ENCODE data around the gene SYT14.
"Not testable (repeated sequence)": the region's sequence is repeated elsewhere in the genome, so short reads cannot be mapped to it uniquely, and the experiment has no call there.

The SYT14 gene

GRCh38 chr1:210024282-210024681 lies 86.3 kb downstream of the SYT14 start:
- no peak for DNase-seq (ENCODE audit: extremely low read depth in 1 of 2, low read depth in 1 of 2)

- DNase-seq (ENCODE audit: extremely low read depth in 1 of 2, low read depth in 1 of 2): no peak
These were observed 87.0 kb downstream of the SYT14 start for GRCh38 chr1:210024996-210025395.

GRCh38 chr1:210025870-210026269 lies 87.9 kb downstream of the SYT14 start:
- DNase-seq (ENCODE audit: extremely low read depth in 1 of 2, low read depth in 1 of 2): no peak

DNA sequence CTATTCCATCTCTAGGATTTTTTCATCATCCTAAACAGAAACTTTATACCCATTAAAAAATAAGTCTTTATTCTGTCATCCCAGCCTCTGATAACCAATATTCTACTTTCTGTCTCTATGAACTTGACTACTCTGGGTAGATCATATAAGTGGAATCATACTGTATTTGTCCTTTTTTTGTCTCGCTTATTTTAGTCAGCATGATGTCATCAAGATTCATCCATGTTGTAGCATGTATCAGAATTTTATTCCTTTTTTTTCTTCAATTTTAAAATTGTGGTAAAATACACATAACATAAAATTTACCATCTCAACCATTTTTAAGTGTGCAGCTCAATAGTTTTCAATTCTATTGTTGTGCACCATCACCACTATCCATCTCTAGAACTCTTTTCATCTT lies 90.0 kb downstream of the SYT14 start:
- DNase-seq (ENCODE audit: extremely low read depth in 1 of 2, low read depth in 1 of 2): no peak

GRCh38 chr1:210031473-210031872 lies 93.5 kb downstream of the SYT14 start:
- DNase-seq (ENCODE audit: extremely low read depth in 1 of 2, low read depth in 1 of 2): no peak

- no peak for DNase-seq (ENCODE audit: extremely low read depth in 1 of 2, low read depth in 1 of 2)
These were observed 105.0 kb downstream of the SYT14 start for GRCh38 chr1:210043058-210043457.

- no peak for DNase-seq (ENCODE audit: extremely low read depth in 1 of 2, low read depth in 1 of 2)
These were observed 111.6 kb downstream of the SYT14 start for GRCh38 chr1:210049616-210050015.

- not testable (repeated sequence) for DNase-seq (ENCODE audit: extremely low read depth in 1 of 2, low read depth in 1 of 2)
These were observed 112.5 kb downstream of the SYT14 start for GRCh38 chr1:210050491-210050890.

GRCh38 chr1:210053126-210053525 lies 115.1 kb downstream of the SYT14 start:
- no peak for DNase-seq (ENCODE audit: extremely low read depth in 1 of 2, low read depth in 1 of 2)

DNA sequence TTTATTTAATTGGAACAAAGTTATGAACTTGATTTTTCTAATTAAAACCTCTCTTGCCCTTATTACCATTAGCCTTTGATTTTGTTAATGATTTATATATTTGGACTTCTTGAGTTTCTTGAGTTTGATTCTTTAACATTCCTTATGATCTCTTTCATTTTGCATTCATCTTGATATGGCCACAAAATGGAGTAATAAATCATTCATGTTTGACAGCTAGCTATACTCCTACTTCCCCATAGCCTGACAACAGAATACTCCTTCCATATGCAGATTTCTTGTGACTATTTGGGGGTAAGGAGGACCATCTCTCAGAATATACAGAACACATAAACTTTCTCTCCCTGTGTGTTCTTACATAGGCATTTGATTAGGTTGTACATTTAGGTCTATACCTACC lies 119.6 kb downstream of the SYT14 start:
- no peak for DNase-seq (ENCODE audit: extremely low read depth in 1 of 2, low read depth in 1 of 2)

DNA sequence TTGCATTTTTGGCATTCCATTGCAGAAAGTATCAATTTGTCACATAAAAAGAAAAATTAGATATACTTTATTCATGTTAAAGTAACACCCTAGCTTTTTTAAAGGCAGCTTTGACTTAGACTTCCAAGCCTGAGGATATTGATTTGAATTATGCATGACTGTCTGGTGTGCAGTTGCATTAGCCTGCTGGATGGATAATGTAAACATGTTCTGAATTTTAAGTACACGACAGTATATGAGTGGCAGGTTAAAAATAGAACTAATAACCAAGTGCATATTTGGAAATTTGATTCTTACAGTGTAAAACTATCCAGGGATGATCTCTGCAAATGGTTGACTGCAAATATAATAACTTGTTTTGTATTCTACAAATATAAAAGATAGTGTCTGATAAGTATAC lies 124.0 kb downstream of the SYT14 start:
- DNase-seq (ENCODE audit: extremely low read depth in 1 of 2, low read depth in 1 of 2): no peak

GRCh38 chr1:210070531-210070930 lies 132.5 kb downstream of the SYT14 start:
- DNase-seq (ENCODE audit: extremely low read depth in 1 of 2, low read depth in 1 of 2): no peak

DNA sequence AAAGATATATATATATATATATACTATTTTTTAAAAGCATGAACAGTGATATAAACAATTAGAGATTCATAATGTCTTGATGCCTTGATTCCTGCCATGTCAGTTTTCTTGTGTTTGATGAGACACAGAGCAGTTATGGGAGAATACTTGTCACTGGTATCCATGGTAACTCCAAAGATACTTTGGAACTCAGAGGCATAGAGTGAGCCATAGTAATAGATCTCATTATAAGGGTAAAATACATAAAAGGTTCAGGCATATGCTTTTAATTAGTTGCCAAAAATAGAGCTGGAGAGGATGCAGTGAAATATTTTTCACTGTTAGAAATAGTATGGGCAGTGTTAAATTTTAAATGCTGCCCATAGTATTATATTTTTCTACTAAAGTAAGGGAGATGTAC lies 134.1 kb downstream of the SYT14 start:
- no peak for DNase-seq (ENCODE audit: extremely low read depth in 1 of 2, low read depth in 1 of 2)

DNA sequence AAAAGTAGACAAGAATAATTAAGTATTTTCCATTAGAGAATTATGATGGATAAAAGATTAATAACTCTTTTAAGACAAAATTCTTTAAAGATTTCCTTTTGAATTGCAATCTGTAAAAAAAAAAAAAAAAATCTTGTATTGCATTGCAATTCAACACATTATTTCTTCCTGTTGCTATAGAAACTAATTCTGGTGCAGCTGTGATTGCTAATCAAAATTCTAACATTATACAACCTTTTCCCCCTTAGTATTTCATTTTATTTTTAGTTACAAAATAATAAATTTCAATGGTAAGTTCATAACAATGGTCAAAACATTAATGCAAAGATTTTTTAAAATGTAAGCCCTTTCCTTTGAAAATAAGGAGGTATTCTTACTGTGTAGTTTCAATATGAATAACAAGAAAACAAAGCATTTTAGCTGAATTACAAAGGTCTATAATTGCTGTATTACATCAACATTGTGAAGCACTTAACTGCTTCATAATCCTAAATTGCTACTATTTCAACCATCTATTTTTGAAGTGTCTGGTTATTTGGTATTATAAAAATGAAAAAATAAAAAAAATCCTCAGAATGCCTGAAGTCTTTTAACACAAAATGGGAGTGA lies 135.0 kb downstream of the SYT14 start:
- no peak for DNase-seq (ENCODE audit: extremely low read depth in 1 of 2, low read depth in 1 of 2)

DNA sequence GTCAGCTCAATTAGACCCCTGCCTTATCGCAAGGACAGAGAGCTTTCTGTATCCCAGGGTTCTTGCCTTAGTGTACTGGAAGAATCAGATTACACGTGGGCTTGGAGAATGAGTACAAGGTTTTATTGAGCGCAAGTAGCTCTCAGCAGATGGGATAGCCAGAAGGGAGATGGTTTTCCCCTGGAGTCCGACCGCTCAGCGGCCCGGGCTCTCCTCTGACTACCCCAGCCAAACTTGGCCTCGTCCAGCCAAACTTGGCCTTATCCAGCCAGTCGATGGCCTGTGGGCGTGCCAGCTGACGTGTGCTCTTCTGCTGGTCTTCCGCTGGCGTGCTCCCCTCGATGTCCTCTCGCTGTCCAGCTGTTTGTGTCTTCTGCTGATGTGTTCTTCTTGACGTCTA lies 136.9 kb downstream of the SYT14 start:
- DNase-seq (ENCODE audit: extremely low read depth in 1 of 2, low read depth in 1 of 2): no peak

- DNase-seq (ENCODE audit: extremely low read depth in 1 of 2, low read depth in 1 of 2): no peak
These were observed 138.6 kb downstream of the SYT14 start for GRCh38 chr1:210076620-210077019.

GRCh38 chr1:210081494-210081893 lies 143.5 kb downstream of the SYT14 start:
- DNase-seq (ENCODE audit: extremely low read depth in 1 of 2, low read depth in 1 of 2): no peak

DNA sequence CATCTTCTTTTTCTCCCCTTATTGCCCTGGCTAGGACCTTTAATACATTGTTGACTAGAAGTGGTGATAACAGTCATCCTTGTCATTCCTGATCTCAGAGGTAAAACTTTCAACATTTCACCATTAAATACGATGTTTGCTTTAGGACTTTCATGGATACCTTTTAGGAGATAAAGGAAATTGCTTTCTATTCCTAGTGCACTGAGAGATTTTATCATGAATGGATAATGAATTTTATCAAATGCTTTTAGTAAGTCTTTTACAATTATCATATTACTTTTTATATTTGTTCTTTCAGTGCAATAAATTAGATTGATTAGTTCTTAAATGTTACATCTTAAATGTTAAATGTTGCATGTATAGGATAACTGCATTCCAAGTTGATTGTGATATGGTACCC lies 147.3 kb downstream of the SYT14 start:
- DNase-seq (ENCODE audit: extremely low read depth in 1 of 2, low read depth in 1 of 2): no peak

- no peak for DNase-seq (ENCODE audit: extremely low read depth in 1 of 2, low read depth in 1 of 2)
These were observed 149.0 kb downstream of the SYT14 start for GRCh38 chr1:210087058-210087457.

DNA sequence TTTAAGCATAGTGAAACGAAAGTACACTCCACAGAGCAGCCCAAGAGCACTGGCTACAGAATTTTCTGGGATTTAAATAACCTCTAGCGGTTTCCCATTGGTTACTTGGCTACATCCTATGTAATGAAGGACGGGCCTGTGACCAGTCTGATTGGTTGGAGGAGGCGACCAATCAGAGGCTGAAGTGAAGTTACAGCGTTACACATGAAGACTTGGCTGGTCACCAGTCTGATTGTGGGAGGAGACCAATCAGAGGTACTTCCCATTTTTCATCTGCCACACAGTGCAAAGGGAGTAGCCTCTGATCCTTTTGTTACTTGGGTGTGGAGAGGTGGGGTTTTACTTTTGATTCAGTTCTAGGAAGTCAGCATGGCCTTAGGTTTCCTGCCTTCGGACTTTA lies 151.8 kb downstream of the SYT14 start:
- DNase-seq (ENCODE audit: extremely low read depth in 1 of 2, low read depth in 1 of 2): no peak

DNA sequence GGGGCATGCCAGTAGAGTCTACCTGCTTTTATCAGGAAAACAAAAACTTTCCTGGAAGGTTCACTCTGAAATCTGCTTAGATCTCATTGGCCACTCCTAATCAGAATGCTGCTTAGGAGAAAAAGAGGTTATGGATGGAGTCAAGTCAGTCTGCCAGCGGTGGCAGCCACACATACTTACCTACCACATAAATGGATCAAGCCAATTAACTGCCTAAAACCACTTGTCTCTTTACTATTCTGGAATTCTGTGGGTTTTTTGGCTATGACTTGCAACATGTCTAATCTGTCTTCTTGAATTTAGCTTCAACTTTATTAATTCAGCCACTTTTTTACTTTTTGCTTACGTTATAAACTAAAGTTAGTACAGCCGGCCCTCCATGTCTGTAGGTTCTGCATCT lies 154.3 kb downstream of the SYT14 start:
- no peak for DNase-seq (ENCODE audit: extremely low read depth in 1 of 2, low read depth in 1 of 2)

GRCh38 chr1:210093461-210093860 lies 155.4 kb downstream of the SYT14 start:
- DNase-seq (ENCODE audit: extremely low read depth in 1 of 2, low read depth in 1 of 2): no peak

DNA sequence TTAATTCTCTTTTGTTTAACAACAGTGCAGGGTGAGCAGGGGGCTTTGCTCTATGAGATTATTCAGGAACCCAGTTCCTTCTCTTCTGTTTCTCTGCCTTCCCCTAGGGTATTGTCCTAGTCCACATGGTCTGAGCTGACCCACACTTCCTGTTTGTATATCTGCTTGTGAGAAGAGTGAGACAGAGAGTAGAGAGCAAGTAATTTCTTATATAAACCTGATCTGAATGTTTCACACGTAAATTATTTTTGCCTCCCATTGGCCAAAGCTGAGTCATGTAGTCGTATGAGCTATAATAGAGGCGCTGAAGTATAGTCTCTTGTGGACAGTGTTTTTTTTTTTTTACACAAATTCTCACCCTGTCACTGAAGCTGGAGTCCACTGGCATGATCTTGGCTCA lies 160.3 kb downstream of the SYT14 start:
- no peak for DNase-seq (ENCODE audit: extremely low read depth in 1 of 2, low read depth in 1 of 2)

All from stimulated activated CD8-positive, alpha-beta memory T cell treated with anti-CD3 and anti-CD28 coated beads, Interleukin-7, amount 100 ng/mL, for 48 hours (primary cell).